HG02885 (cell line): Measurements from ENCODE around the gene TMEM117.
"Not testable (repeated sequence)": the region's sequence is repeated elsewhere in the genome, so short reads cannot be mapped to it uniquely, and the experiment has no call there.

ENCODE experiments used
- ATAC-seq: cut with Tn5 transposase; IDR thresholded peaks from one replicate; pipeline ENCODE4 v1.9.1; 2021; ENCODE audit warnings: mild to moderate bottlenecking; ENCODE audit not compliant: unreplicated experiment, poor library complexity

TMEM117 gene

GRCh38 chr12:44159216-44159615, 323.3 kb downstream of the TMEM117 start:
- ATAC-seq = no peak

- ATAC-seq = no peak
Observed at GRCh38 chr12:44159862-44160261, 324.0 kb downstream of the TMEM117 start.

- ATAC-seq = no peak
Observed at GRCh38 chr12:44162961-44163360, 327.1 kb downstream of the TMEM117 start.

DNA sequence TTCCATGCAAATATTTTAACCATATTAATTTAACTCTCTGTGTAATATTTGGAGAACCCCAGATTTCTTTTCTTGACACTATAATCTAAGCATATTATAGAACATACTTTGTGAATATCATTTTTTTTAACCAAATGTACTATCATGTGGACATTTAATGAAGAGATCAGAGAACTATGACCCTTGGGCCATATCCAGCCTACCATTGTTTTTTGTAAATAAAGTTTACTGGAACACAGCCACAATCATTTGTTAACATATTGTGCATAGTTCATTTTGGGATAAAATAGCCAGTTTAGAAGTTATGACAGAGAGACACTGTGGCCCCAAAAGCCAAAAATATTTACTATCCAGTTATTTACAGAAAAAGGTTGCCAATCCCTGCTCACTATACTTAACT, 338.2 kb downstream of the TMEM117 start:
- ATAC-seq = no peak

GRCh38 chr12:44184499-44185206, 348.8 kb downstream of the TMEM117 start:
- peak; percentile 95 for ATAC-seq

DNA sequence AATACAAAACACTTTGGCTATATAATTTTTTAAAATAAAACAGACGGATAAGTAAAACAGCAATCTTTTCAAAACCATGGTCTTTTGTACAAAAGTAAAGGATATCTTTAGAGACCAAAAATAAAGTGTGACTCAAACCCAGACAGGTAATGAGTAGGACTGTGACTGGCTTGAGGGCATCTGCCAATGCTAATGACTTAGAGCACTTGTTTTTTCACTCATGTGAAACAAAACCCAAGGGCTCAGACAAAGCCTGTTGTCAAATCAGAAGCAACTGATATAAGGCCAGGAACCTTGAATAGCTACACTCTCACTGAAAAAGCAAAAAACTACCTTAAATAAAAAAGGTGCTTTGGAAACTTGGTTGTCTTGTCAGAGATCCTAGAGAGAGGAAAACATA, 357.4 kb downstream of the TMEM117 start:
- ATAC-seq = peak; percentile 99

DNA sequence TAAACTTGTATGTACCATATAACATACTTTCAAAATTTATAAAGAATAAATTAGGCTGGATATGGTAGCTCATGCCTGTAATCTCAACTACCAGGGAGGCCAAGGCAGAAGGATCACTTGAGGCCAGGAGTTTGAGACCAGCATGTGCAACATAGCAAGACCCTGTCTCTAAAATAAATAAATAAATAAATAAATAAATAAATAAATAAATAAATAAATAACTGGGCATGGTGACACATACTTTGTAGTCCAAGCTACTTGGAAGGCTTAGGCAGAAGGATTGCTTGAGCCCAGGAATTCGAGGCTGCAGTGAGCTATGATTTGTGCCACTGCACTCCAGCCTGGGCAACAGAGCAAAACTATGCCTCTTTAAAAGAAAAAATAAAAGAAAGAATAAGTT, 359.8 kb downstream of the TMEM117 start:
- not testable (repeated sequence) for ATAC-seq

GRCh38 chr12:44206045-44206444, 370.2 kb downstream of the TMEM117 start:
- ATAC-seq = no peak

- ATAC-seq = no peak
Observed at GRCh38 chr12:44217146-44217883, 381.4 kb downstream of the TMEM117 start.

DNA sequence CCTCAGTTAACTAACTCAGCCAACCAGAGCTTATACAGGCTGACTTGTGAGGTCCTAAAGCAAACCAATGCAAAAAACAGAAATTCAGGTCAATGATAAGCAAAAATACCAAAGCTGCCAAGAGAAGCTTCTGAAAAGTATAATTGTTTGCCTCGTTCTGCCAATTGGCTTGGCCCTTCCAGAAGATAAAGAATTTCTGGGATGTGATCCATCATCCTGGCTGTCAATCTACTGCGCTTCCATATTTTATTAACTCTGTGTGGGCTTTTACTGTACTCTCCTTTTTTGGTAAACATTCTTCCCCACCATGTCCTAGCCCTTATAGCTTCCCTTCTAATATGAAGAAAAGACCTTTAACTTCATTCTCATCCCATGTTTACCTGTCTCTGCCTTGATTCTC, 387.9 kb downstream of the TMEM117 start:
- no peak for ATAC-seq

DNA sequence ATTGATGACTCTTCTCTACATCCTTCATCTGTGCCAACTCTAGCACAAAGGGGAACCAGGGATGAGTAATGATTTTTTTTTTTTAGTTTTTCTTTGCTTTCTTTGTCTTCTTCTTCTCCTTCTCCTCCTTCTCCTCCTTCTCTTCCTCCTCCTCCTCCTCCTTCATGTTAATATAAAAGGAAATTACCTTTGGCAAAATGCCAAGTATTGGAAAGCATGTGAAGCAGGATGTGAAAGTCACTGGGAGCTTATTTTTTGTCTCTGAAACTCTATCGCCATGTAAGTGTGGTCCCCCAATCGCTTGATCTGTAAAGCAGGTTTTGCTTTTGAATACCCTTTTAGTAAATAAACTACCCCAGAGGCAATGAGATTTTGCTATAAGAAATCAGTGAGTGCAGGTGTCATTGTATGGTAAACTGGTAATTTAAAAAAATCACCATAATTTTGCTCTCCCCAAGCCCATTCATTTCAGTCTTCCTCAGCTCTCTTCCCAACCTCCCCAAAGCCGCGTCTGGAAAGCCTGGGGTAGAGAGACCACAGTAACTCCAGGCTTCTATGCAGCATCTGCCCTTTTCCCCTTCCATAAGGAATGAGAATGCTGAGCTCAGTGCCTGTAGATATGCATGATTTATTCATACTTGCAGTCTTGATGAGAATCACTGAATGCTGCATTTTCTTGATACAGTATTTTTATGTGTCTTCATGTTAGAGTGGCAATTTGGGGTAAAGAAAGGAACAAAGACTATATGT, 388.7 kb downstream of the TMEM117 start:
- ATAC-seq = no peak

DNA sequence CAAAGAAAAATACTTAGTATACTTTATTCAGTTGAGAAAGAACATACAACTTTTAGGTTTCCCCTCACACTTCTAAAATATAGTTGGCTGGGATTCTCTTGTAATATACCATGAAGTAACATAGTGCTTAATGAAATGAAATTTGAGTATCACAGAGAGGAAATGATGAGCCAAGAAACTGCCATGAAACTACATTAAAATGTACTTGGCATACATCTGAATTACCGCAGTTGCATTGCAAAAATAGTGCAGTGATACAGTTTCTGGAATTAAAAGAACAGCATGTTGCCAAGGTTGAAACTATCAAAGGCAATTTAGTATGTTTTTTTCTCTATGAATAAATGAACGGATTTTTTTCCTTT, 389.2 kb downstream of the TMEM117 start:
- no peak for ATAC-seq

- ATAC-seq = no peak
Observed at GRCh38 chr12:44227616-44228015, 391.7 kb downstream of the TMEM117 start.

DNA sequence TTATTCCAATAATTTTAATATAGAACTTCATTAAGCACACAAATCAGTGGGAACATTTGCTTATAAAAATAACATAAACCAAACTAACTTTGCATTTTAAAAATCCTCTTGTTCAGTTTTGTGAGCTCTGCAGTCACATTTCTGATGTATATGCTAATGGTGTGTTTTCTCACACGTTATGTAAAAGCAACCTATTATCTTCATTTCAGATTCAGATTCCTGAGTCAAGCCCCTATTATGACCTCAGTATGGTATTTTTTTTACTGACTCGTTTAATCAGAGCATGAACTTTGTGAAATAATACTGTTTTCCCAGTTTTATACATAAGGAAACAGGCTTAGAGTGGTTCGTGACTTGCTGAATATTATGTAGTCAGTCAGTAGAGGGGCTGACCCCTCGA, 394.0 kb downstream of the TMEM117 start:
- ATAC-seq = no peak

GRCh38 chr12:44235674-44236073, 399.8 kb downstream of the TMEM117 start:
- ATAC-seq = no peak

- ATAC-seq = no peak
Observed at GRCh38 chr12:44240186-44240585, 404.3 kb downstream of the TMEM117 start.

DNA sequence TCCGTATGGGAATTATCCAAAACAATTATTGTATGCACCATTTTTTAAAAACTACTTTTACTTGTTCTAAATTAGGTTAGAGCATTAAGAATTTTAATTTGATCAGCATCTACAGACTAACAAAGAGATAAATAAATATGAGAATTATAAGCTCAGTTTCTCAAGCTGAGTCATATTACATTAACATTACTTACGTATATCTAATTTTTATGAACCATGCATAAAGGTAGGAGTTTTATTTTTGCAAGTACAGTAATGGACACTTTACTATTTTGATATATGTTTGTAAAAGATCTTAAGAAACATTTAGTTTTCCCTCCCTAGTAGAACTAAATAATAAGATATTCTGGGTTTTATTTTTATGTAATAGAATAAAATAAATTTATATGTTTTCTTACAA, 410.1 kb downstream of the TMEM117 start:
- no peak for ATAC-seq

- ATAC-seq = no peak
Observed at GRCh38 chr12:44246482-44247105, 410.7 kb downstream of the TMEM117 start.

- ATAC-seq = no peak
Observed at GRCh38 chr12:44247588-44247987, 411.7 kb downstream of the TMEM117 start.

- ATAC-seq = no peak
Observed at GRCh38 chr12:44248436-44248835, 412.6 kb downstream of the TMEM117 start.

GRCh38 chr12:44250440-44250839, 414.6 kb downstream of the TMEM117 start:
- not testable (repeated sequence) for ATAC-seq
